H1 (cell line): ENCODE data around the gene RASGRF1. TPM values are rescaled to one million over a fixed set of nuclear protein-coding genes. Genes with fewer than 3 reads are reported as not detected.

Experiments used
- CBX5 ChIP-seq: fragments of 300-800, 300-1000 bp; sonication (generic); IDR thresholded peaks from 2 replicates; pipeline ENCODE4 v1.7.1; 2016; ENCODE audit warnings: antibody characterized with exemption, low read length, low read depth
- JUND ChIP-seq: IDR thresholded peaks from 2 replicates; pipeline ENCODE4 v1.6.1; 2011; ENCODE audit warnings: mild to moderate bottlenecking, improper control_type of control experiment, low read length
- KDM5A ChIP-seq: fragments of 200-600 bp; IDR thresholded peaks from 2 replicates; pipeline ENCODE4 v1.7.1; 2012; ENCODE audit warnings: mild to moderate bottlenecking, low read length, inconsistent platforms, mixed read lengths
- MAFK ChIP-seq: IDR thresholded peaks from 2 replicates; pipeline ENCODE4 v1.6.1; 2012; ENCODE audit warnings: low read depth, mild to moderate bottlenecking, improper control_type of control experiment, low read length
- RAD21 ChIP-seq, 2 experiments: IDR thresholded peaks in 1 of 2; conservative IDR thresholded peaks in 1 of 2; 2 replicates each; pipeline ENCODE4 v1.6.1; 2011; ENCODE audit warnings: low read depth in 2 of 2, low read length in 2 of 2, improper control_type of control experiment in 1 of 2, inconsistent platforms in 1 of 2, mild to moderate bottlenecking in 1 of 2, moderate library complexity in 1 of 2
- SIRT6 ChIP-seq: IDR thresholded peaks from one replicate; pipeline ENCODE4 v1.7.1; 2012; ENCODE audit warnings: low read length, inconsistent platforms
- TAF7 ChIP-seq: optimal IDR thresholded peaks from 2 replicates; pipeline ENCODE3; 2011; ENCODE audit warnings: low read depth, mild to moderate bottlenecking, inconsistent platforms, low read length, moderate library complexity, borderline replicate concordance
- TEAD4 ChIP-seq: IDR thresholded peaks from 2 replicates; pipeline ENCODE4 v1.6.1; 2012; ENCODE audit warnings: low read depth, low read length, inconsistent platforms, mixed read lengths
- YY1 ChIP-seq: IDR thresholded peaks from 2 replicates; pipeline ENCODE4 v1.6.1; 2011; ENCODE audit warnings: low read depth, mild to moderate bottlenecking, low read length
- polyA plus RNA-seq, 7 experiments: library from polyadenylated mRNA; depleted of rRNA in 3 of 7; stranded (reverse) in 5 of 7; unstranded in 2 of 7; fragments of >200 nt in 5 of 7; fragments of 200-250 nt in 2 of 7; gene quantifications; 1 replicate in 5 of 7; 2 replicates in 1 of 7; 4 replicates in 1 of 7; pipeline versions ENCODE4 v1.2.1 to v1.2.3, GENCODE V29; 2011 to 2013; ENCODE audit warnings: missing spikeins in 2 of 7, mixed read lengths in 2 of 7
- total RNA-seq: library from RNA; stranded (reverse); fragmentation: NEBNext Ultra II Directional; extraction: Animal tissue kit (Norgen Biotek cat#: 25700); gene quantifications from 2 replicates; pipeline ENCODE4 v1.2.1, GENCODE V29; 2021
- TF ChIP-seq, protein P1 (sequence below), 3 experiments: IDR thresholded peaks; 1 replicate in 2 of 3; 2 replicates in 1 of 3; pipeline versions ENCODE4 v1.5.1 to v1.6.1; 2011; ENCODE audit warnings: low read length in 3 of 3, mild to moderate bottlenecking in 3 of 3, inconsistent platforms in 2 of 3, low read depth in 1 of 3, moderate library complexity in 1 of 3; ENCODE audit not compliant: insufficient read depth in 1 of 3; ENCODE audit errors: control extremely low read depth in 1 of 3

Gene RASGRF1
- total and polyA plus RNA-seq, 2 of the 8 experiments (the other 6 are each of a cell fraction or from before 2014, with no cell fraction given): 0.42 to 0.67 TPM

DNA sequence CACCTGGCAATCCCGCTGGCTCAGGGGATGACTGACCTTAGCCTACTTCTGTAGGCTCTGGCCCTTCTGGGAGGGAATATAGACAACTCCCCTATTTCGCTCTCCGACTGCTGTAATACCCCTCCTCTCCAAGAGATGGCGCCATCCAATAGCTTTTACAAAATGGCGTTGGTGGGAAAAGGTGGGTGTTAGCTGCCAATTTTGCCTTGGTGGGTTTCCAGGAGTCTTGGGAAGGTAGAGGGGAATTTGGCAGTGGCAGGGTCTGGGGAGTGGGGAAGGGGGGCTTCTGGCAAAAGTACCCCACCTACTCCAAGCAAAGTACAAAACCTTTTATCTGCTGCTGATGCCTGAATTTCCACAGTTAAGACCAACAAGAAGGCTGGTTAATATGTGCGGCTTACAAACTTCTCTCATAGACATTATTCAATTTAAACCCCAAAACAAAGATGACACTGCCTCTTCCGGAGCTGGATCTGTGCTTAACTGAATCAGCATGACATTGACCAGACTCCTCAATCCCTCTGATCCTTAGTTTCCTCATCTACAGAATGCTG lies 62.1 kb downstream of the RASGRF1 start (continued):
- no peak for TF ChIP-seq SIRT6
- peak; percentile 92 for TF ChIP-seq YY1
- TF ChIP-seq, protein P1, sequence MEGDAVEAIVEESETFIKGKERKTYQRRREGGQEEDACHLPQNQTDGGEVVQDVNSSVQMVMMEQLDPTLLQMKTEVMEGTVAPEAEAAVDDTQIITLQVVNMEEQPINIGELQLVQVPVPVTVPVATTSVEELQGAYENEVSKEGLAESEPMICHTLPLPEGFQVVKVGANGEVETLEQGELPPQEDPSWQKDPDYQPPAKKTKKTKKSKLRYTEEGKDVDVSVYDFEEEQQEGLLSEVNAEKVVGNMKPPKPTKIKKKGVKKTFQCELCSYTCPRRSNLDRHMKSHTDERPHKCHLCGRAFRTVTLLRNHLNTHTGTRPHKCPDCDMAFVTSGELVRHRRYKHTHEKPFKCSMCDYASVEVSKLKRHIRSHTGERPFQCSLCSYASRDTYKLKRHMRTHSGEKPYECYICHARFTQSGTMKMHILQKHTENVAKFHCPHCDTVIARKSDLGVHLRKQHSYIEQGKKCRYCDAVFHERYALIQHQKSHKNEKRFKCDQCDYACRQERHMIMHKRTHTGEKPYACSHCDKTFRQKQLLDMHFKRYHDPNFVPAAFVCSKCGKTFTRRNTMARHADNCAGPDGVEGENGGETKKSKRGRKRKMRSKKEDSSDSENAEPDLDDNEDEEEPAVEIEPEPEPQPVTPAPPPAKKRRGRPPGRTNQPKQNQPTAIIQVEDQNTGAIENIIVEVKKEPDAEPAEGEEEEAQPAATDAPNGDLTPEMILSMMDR (IDR thresholded peaks at IDR 0.05; ENCODE audit: control extremely low read depth in 1 of 3, insufficient read depth in 1 of 3, low read depth in 1 of 3, low read length in 3 of 3): peak; percentile 63 to 95 (median 95)
- TF ChIP-seq KDM5A: no peak
- no peak for TF ChIP-seq JUND
- no peak for TF ChIP-seq TEAD4
- TF ChIP-seq TAF7: no peak
- TF ChIP-seq CBX5: no peak
- TF ChIP-seq MAFK: no peak
- TF ChIP-seq RAD21 (IDR thresholded peaks at IDR 0.05 in 1 of 2, conservative IDR thresholded peaks at IDR 0.05 in 1 of 2; ENCODE audit: low read depth in 2 of 2, low read length in 2 of 2): peak; percentile 97 to 99
